GM12801 (cell line): Measurements from ENCODE around the gene FOXP1.

Experiments
- TF ChIP-seq, protein P1 (sequence below): IDR thresholded peaks from one replicate; pipeline ENCODE4 v1.5.1; 2011; ENCODE audit warnings: control low read depth; ENCODE audit not compliant: insufficient read length; ENCODE audit errors: extremely low read depth

FOXP1 gene

DNA sequence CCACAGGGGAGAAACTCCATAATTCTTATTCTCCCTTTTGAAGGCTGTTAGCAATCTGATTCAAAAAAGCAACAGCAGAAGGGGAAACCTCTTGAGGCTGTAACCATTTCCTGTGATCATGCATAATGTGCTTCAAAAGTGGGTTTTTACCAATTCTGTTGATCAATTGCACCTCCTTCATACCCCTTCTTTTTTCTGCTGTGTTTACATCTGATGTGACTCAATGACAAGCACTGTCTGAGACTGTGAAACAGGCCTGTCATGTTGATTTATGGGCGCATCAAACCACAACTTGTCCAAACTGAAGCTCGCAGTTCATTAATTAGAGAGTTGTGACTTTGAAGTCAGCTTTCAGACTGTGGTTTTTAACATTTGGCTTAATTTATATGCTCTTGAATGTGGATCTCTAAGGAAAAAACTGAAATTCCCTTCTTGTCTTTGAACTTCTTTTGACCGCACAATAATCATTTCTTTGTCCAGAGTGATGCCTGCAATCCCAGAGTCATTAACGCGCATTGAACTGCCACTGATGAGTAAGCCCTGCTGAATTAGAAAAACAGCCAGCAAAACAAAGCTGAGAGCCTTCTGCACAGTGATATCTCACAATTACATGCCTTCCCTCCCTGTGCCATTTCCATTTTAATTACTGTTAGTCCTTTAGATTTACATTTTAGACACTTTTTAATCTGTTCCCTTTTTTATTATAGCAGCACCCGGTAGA is 532.8 kb downstream of the FOXP1 start:
- TF ChIP-seq, protein P1, sequence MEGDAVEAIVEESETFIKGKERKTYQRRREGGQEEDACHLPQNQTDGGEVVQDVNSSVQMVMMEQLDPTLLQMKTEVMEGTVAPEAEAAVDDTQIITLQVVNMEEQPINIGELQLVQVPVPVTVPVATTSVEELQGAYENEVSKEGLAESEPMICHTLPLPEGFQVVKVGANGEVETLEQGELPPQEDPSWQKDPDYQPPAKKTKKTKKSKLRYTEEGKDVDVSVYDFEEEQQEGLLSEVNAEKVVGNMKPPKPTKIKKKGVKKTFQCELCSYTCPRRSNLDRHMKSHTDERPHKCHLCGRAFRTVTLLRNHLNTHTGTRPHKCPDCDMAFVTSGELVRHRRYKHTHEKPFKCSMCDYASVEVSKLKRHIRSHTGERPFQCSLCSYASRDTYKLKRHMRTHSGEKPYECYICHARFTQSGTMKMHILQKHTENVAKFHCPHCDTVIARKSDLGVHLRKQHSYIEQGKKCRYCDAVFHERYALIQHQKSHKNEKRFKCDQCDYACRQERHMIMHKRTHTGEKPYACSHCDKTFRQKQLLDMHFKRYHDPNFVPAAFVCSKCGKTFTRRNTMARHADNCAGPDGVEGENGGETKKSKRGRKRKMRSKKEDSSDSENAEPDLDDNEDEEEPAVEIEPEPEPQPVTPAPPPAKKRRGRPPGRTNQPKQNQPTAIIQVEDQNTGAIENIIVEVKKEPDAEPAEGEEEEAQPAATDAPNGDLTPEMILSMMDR = no peak

DNA sequence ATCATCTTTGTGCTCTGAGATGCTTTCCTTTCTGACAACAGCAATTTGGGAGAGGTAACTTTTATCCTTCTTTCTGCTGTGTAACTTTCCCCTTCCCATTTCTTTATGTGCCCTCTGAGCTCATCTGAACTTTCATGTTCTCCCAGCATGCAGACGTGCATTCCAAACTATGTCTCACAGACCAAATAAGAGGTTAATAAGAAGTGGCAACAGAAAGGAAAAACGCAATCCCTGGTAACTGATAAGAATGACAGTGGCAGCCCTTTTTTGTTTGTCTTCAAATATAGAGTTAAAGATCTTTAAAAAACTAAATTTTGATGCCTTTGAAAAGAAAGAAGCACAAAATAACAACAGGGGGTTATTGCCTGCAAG is 533.4 kb downstream of the FOXP1 start:
- TF ChIP-seq, protein P1 = no peak

DNA sequence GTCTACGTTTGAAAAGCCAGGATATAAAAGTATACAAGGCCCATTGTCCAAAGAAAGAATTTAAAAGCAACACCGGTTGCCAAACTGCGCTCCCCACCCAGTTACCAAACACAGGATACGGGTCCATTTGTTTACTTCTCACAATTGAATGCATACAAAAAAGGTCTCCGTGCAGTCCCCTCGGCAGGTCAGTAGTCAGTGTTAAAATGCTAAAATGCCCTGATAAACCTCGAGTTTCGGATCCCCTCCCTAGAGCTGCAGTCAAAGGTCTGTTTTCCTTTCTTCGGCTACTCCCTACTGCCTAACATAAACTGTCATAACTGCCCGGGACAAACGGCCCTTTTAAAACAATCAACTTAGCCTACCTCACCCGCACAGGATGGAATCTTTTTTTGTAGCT is 534.6 kb downstream of the FOXP1 start:
- TF ChIP-seq, protein P1 = no peak

DNA sequence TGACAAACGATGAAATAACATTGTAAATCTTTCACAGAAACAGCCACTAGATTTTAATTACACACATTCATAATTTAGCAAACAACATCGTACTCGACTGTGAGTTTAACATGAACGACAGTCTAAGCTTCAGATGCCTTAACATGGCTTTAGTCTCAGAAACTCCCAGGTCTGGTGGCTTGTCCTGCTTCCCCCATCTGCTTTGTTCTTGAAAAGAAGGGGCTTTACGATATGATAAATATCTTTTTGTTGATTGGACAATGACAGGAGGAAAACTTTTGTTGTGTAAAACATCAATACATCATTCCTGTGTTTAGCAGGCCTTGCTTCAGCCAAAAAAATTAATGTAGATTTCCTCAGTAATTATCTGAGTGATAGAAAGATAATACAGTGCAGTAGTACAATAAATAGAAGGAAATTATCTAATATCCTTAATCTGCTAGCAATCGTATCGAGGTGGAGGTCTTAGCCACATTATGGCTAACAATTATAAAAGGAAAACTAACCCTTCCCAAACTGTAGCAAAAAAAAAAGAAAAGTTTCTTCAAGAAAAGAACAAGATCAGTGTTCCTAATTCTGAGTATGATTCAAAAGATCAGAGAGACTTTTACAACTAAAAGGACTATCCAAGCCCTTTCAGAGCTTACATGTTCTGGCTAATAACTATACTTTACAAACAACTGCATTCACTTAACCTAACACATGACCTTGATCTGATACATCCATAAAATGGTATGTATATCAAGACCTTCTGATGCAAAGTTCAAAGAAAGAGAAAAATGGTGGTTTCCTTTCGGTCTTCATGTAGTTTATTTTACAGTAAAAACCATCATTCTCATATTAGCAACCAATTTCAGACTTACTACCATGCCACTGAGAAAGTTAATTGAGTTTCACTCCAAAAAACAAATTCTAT is 535.7 kb downstream of the FOXP1 start:
- TF ChIP-seq, protein P1 = no peak

DNA sequence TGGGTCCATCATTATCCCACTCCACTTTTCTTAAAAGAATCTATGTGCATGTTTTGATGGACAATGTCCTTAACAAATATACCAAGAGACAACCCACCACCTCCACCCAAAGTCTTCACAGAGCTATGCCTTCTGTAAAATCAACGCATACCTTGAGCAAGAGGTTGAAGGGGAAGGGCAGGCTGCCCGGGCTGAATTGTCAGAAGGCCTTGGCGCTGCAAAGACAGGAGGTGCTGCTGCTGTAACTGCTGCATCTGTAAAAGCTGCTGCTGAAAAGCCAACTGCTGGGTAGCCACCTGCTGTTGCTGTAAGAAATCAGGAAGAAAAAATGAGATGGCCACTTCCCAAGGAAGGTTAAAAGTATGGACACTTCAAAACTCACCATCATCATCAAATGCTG is 536.7 kb downstream of the FOXP1 start:
- TF ChIP-seq, protein P1 = no peak

GRCh38 chr3:71045917-71046282 is 537.6 kb downstream of the FOXP1 start:
- TF ChIP-seq, protein P1 = no peak

DNA sequence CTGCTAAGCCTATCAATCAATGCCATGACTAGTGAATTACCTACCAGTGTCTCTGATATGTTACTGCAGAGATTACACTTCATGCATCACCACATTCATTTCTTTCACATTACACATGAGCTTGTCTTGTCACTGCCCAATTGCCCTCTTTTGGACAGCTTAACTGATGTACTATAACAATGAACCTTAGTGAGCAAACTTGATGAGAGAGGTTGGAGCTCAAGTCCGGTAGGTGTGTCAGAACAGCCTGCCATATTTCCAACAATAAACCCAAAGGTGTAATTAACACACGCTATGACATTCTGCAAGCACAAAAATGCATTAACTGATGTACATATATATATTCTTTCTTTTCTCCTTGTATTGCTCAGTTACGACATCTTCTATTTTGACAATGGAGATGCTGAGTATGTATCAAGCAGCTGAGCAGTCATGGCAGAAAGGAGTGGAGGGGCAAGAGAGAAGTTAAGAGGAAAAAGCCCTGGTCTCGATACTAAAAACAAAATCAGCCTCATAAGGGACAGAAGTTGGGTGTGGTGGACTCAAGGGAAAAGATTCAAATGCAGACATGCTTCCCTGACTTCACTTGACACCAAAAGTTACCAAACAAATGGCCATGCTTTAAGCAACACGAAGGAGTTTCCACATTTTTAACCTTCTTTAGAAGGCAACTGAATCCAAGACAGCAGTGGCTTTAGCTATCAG is 538.2 kb downstream of the FOXP1 start:
- TF ChIP-seq, protein P1 = no peak
